ENCODE data around the gene EIF2D. TPM values are rescaled to one million over a fixed set of nuclear protein-coding genes. Genes with fewer than 3 reads are reported as not detected.

EIF2D gene
- total and polyA plus RNA-seq, 4 donors = 14.7 to 30.0 (median 22.1) TPM

- Histone ChIP-seq H3K4me1 (ENCODE audit: control insufficient read depth in 4 of 4, insufficient read depth in 4 of 4, low read length in 3 of 4) (peaks cover 12 to 28% (median 18%) of the 10 kb centered on the region in 4 donors), H3K27ac (ENCODE audit: low read depth in 1 of 2, low read length in 2 of 2) (peak overlapping the region in 1 of 2 donors; percentile 33), H3K9ac (ENCODE audit: low read depth in 1 of 2, low read length in 2 of 2) (no peak overlapping the region), H3K9me3 (ENCODE audit: control insufficient read depth in 4 of 4, low read length in 3 of 4) (no peaks in the 10 kb centered on the region), H3K4me3 (ENCODE audit: low read depth in 1 of 3, low read length in 3 of 3) (no peak overlapping the region), H3K27me3 (ENCODE audit: control insufficient read depth in 4 of 4, insufficient read depth in 4 of 4, low read length in 3 of 4) (no peaks in the 10 kb centered on the region), H3K36me3 (ENCODE audit: control insufficient read depth in 4 of 4, insufficient read depth in 3 of 4, low read depth in 1 of 4, low read length in 3 of 4) (peaks cover 0 to 3% (median 2%) of the 10 kb centered on the region in 4 donors)
- no peak for TF ChIP-seq TAF1 (conservative IDR thresholded peaks at IDR 0.05)
- no peak for TF ChIP-seq JUND (IDR thresholded peaks at IDR 0.05)
- TF ChIP-seq ZBTB33 (IDR thresholded peaks at IDR 0.05) = no peak
- no peak for TF ChIP-seq HNF4G (IDR thresholded peaks at IDR 0.05)
- no peak for TF ChIP-seq EGR1 (IDR thresholded peaks at IDR 0.05; ENCODE audit: low read depth in 2 of 2)
- TF ChIP-seq CTCF (IDR thresholded peaks at IDR 0.05; ENCODE audit: low read depth, low read length, missing input control) = no peak
- TF ChIP-seq REST (IDR thresholded peaks at IDR 0.05) = no peak
- no peak for TF ChIP-seq FOXA2 (IDR thresholded peaks at IDR 0.05)
- no peak for TF ChIP-seq GABPA (IDR thresholded peaks at IDR 0.05 in 1 of 2, conservative IDR thresholded peaks at IDR 0.05 in 1 of 2)
- no peak for TF ChIP-seq RAD21 (IDR thresholded peaks at IDR 0.05)
- no peak for TF ChIP-seq FOXA1 (IDR thresholded peaks at IDR 0.05)
- no peak for DNase-seq (ENCODE audit: low spot score)
- WGBS = 80% methylated on average over 1 of the region's 1 CpG
Measured at GRCh38 chr1:206563367-206564207, 48.7 kb downstream of the EIF2D start.

GRCh38 chr1:206560007-206560716 lies 52.1 kb downstream of the EIF2D start:
- H3K27me3 ChIP-seq (ENCODE audit: control insufficient read depth in 4 of 4, insufficient read depth in 4 of 4, low read length in 3 of 4) = no peaks in the 10 kb centered on the region
- TF ChIP-seq RXRA (IDR thresholded peaks at IDR 0.05) (no peak), ZBTB33 (IDR thresholded peaks at IDR 0.05) (no peak), NR2F2 (IDR thresholded peaks at IDR 0.05) (peak; percentile 18)
- no peak overlapping the region for H3K9ac ChIP-seq (ENCODE audit: low read depth in 1 of 2, low read length in 2 of 2)
- H3K27ac ChIP-seq (ENCODE audit: low read depth in 1 of 2, low read length in 2 of 2) = peak overlapping the region in 1 of 2 donors; percentile 83
- no peaks in the 10 kb centered on the region for H3K9me3 ChIP-seq (ENCODE audit: control insufficient read depth in 4 of 4, low read length in 3 of 4)
- 77% methylated on average over 10 of the region's 10 CpGs for WGBS
- peaks cover 0 to 3% (median 2%) of the 10 kb centered on the region in 4 donors for H3K36me3 ChIP-seq (ENCODE audit: control insufficient read depth in 4 of 4, insufficient read depth in 3 of 4, low read depth in 1 of 4, low read length in 3 of 4)
- H3K4me3 ChIP-seq (ENCODE audit: low read depth in 1 of 3, low read length in 3 of 3) = no peak overlapping the region
- H3K4me1 ChIP-seq (ENCODE audit: control insufficient read depth in 4 of 4, insufficient read depth in 4 of 4, low read length in 3 of 4) = peaks cover 22 to 57% (median 44%) of the 10 kb centered on the region in 4 donors
- no peak for DNase-seq (ENCODE audit: low spot score)
